ENCODE data around the gene CDYL2.
"Not testable (repeated sequence)": the region's sequence is repeated elsewhere in the genome, so short reads cannot be mapped to it uniquely, and the experiment has no call there.

CDYL2 gene

GRCh38 chr16:80790751-80791150 lies 13.6 kb downstream of the CDYL2 start:
- TF ChIP-seq CTCF (IDR thresholded peaks at IDR 0.05): no peak
- Histone ChIP-seq H3K4me3 (ENCODE audit: low read depth in 1 of 2, low read length in 1 of 2) (no peak overlapping the region), H3K27ac (no peak overlapping the region), H3K9me3 (no peaks in the 10 kb centered on the region), H3K36me3 (no peaks in the 10 kb centered on the region), H3K27me3 (no peaks in the 10 kb centered on the region), H3K4me1 (ENCODE audit: control insufficient read depth in 1 of 2, insufficient read depth in 1 of 2, low read depth in 1 of 2, low read length in 1 of 2) (no peaks in the 10 kb centered on the region)

GRCh38 chr16:80788027-80788426 lies 16.4 kb downstream of the CDYL2 start:
- Histone ChIP-seq H3K27ac (no peak overlapping the region), H3K4me3 (ENCODE audit: low read depth in 1 of 2, low read length in 1 of 2) (no peak overlapping the region), H3K9me3 (no peaks in the 10 kb centered on the region), H3K36me3 (no peaks in the 10 kb centered on the region), H3K4me1 (ENCODE audit: control insufficient read depth in 1 of 2, insufficient read depth in 1 of 2, low read depth in 1 of 2, low read length in 1 of 2) (no peaks in the 10 kb centered on the region), H3K27me3 (no peaks in the 10 kb centered on the region)
- no peak for TF ChIP-seq CTCF (IDR thresholded peaks at IDR 0.05)

DNA sequence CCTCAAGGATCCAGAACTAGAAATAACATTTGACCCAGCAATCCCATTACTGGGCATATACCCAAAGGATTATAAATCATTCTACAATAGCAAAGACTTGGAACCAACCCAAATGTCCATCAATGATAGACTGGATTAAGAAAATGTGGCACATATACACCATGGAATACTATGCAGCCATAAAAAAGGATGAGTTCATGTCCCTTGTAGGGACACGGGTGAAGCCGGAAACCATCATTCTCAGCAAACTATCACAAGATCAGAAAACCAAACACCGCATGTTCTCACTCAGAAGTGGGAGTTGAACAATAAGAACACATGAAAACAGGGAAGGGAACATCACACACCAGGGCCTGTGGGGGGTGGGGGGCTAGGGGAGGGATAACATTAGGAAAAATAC lies 17.8 kb downstream of the CDYL2 start:
- not testable (repeated sequence) for H3K9me3 ChIP-seq; H3K27ac ChIP-seq; H3K4me3 ChIP-seq (ENCODE audit: low read depth in 1 of 2, low read length in 1 of 2); H3K36me3 ChIP-seq; H3K27me3 ChIP-seq; H3K4me1 ChIP-seq (ENCODE audit: control insufficient read depth in 1 of 2, insufficient read depth in 1 of 2, low read depth in 1 of 2, low read length in 1 of 2)

DNA sequence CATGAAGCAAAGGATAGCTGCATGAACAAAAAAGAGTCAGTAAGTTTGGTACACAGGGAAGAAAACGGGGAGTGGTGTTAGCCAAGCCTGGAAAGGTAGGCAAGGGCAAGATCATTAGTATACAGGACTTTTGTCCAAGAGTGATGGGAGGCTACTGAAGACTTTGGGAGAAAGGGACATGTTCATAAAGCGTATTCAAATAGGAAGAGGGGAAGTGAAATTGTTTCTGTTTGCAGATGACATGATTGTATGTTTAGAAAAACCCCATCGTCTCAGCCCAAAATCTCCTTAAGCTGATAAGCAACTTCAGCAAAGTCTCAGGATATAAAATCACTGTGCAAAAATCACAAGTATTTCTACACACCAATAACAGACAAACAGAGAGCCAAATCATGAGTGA lies 19.4 kb downstream of the CDYL2 start:
- H3K4me1 ChIP-seq (ENCODE audit: control insufficient read depth in 1 of 2, insufficient read depth in 1 of 2, low read depth in 1 of 2, low read length in 1 of 2): no peaks in the 10 kb centered on the region
- TF ChIP-seq CTCF (IDR thresholded peaks at IDR 0.05): no peak
- H3K4me3 ChIP-seq (ENCODE audit: low read depth in 1 of 2, low read length in 1 of 2): no peak overlapping the region
- no peaks in the 10 kb centered on the region for H3K36me3 ChIP-seq
- no peak overlapping the region for H3K27ac ChIP-seq
- H3K27me3 ChIP-seq: no peaks in the 10 kb centered on the region
- H3K9me3 ChIP-seq: no peaks in the 10 kb centered on the region

- no peaks in the 10 kb centered on the region for H3K4me1 ChIP-seq (ENCODE audit: control insufficient read depth in 1 of 2, insufficient read depth in 1 of 2, low read depth in 1 of 2, low read length in 1 of 2)
- H3K36me3 ChIP-seq: no peaks in the 10 kb centered on the region
- H3K27me3 ChIP-seq: no peaks in the 10 kb centered on the region
- no peak for TF ChIP-seq CTCF (IDR thresholded peaks at IDR 0.05)
- H3K9me3 ChIP-seq: no peaks in the 10 kb centered on the region
- no peak overlapping the region for H3K4me3 ChIP-seq (ENCODE audit: low read depth in 1 of 2, low read length in 1 of 2)
- H3K27ac ChIP-seq: no peak overlapping the region
Measured at GRCh38 chr16:80778703-80779102, 25.7 kb downstream of the CDYL2 start.

GRCh38 chr16:80776856-80777255 lies 27.5 kb downstream of the CDYL2 start:
- no peaks in the 10 kb centered on the region for H3K9me3 ChIP-seq
- H3K36me3 ChIP-seq: no peaks in the 10 kb centered on the region
- H3K4me3 ChIP-seq (ENCODE audit: low read depth in 1 of 2, low read length in 1 of 2): no peak overlapping the region
- H3K4me1 ChIP-seq (ENCODE audit: control insufficient read depth in 1 of 2, insufficient read depth in 1 of 2, low read depth in 1 of 2, low read length in 1 of 2): no peaks in the 10 kb centered on the region
- no peak for TF ChIP-seq CTCF (IDR thresholded peaks at IDR 0.05)
- no peak overlapping the region for H3K27ac ChIP-seq
- no peaks in the 10 kb centered on the region for H3K27me3 ChIP-seq
